NCI-H345 treated with DMSO at 0.1 percent for 48 hours (cell line): ENCODE data around the gene TMEM61.
"Not testable (repeated sequence)": the region's sequence is repeated elsewhere in the genome, so short reads cannot be mapped to it uniquely, and the experiment has no call there.

Experiments used
- DNase-seq: peaks from one replicate; lab custom pipeline; 2025; ENCODE audit not compliant: unreplicated experiment; lab: John Stamatoyannopoulos, UW

TMEM61 gene

DNA sequence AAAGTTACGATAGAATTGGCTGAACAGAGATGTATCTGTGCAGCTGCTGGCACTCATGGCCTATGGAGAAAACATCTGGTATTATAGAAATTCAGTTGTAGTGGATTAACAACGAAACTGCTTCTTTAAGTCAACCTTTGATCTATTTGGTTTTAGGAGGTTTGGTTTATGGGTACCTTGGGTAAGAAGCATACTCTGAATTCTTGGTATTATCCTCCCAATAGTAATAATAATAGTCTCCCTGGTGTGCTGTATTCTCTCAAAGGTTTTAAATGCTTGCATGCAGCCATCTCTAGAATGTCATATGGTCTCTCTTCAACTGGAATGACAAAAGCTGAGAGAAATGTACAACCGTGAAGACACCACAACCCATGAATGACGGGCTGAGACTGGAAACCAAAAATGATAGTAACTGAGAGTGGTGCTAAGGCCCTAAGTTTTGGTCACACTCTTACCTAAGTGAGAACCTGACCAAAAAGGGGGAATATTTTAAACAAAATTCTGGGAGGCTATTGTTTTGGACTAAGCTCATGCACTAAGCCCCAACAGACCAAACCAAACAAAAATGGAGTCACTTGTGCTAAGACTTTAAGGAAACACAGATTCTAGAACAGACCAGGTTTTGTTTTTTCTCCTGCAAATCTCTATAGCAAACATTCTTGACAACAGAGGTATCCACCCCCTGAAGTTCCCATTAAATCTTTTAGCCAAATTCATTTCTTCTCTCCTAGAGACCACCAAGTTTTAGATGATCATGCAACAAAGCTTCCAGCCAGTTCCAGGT is 17.6 kb upstream of the TMEM61 start:
- no peak for DNase-seq

DNA sequence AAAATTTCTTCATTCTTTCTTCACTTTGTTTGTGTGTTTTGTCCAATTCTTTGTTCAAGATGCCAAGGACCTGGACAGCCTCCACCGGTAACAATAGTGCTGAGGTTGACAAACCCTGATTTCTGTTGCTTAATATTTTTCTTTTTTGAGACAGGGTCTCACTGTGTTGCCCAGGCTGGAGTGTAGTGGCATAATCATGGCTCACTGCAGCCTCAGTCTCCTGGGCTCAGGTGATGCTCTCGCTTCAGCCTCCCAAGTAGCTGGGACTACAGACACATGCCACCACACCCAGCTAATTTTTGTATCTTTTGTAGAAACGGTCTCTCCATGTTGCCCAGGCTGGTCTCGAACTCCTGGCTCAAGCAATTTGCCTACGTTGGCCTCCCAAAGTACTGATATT is 16.6 kb upstream of the TMEM61 start:
- not testable (repeated sequence) for DNase-seq

DNA sequence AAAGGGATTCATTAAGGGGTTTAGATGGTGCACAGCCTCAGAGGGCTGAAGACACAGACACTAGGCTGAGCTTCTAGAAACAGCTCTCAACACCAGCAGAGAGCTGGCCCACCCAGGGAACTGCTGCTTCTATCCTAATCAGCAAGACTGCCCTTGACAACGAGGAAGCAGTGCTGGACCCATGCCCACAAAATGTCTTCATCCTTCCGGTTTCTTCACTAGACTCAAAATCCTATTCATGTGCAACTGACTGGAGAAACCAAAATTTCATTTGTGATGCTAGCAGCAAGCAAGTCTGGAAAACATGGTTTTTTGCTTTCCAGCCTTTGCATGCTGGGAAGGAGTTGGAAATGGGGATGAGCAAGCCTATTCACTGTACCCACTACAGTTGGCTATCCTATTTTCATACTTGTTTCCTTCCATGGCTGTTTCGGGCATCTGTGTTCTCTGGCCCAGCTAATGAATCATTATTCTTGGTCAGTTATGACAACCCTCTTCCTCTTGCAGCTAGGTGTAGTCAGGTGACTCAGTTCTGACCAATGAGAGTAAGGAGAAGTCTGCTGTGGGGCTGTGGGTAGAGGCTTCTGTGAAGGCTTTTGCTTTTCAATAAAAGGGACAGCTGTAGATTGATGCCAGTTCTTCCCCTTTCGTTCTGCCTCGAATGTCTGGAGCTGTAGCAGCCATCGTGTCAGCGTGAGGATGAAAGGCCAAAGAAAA is 14.6 kb upstream of the TMEM61 start:
- DNase-seq, result no peak

DNA sequence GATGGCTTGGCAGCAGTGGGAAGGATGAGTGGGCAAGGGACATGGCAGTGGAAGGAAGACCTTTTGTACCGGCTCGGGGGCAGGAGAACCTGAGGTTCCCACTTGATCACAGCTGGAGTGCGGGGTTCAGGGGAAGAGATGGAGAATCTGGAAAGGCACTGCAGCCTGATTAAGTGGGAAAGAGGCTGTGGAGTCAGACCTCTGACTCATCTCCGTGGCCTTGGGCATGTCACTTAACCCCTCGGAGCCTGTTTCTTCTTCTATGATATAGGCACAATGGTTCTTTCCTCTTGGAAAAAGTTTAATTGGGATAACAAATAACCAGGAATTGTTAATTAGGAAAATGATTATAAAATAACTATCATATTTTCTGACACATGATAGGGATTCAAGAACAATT is 13.1 kb upstream of the TMEM61 start:
- DNase-seq, result no peak

DNA sequence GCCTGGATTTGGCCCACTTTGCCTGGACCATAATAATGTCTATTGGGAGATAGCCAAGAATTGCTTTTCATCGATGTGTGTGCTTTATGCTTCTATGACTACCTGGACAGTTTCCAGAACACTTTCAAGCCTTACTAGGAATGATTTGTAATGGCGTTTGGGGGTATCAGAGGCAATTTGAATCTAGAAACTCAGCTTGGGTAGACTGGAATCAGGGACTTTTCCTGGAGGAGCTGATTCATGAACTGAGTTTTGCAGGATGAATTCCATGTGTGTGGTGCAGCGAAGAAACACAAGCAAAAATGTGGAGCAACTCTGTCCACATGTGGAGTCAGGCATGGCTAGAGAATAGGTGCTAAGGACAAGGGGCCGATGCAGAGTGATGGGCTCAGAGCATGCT is 11.9 kb upstream of the TMEM61 start:
- DNase-seq, result peak; percentile 42

DNA sequence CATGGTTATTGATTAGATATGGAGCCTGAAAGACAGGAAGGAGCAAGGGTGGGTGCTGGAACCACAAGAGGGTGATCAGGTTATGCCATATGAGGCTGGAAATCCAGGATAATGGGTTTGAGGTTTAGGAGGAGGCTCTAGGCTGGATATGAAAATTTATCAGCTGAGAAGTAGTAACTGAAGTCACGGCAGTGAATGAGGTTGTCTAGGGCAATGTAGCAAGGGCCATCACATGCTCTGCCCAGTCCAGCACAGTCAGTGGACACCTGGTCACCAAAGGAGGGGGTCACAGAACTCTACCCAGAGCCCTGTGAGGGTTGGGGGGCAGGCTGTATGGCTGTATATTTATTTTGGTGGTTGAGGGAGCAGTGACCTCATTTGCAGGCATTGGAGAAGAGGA is 10.5 kb upstream of the TMEM61 start:
- no peak for DNase-seq

DNA sequence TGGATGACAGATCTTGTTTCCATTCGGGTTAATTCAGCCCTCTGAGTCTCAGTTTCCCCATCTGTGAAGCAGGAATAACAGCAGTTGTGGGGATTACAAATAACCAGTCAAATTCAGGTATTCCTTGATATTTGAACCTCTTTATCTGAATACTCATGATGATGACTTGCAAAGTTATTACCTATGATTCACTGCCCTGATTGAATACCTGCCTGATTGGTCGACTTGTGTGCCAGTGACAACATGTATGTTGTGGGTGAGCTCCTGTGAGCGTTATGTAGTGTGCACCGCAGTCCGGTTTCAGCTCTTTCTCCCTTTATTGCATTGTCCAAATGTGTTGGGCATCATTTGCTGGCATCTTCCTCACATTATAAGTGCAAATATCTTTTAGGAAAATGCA is 9.5 kb upstream of the TMEM61 start:
- no peak for DNase-seq

DNA sequence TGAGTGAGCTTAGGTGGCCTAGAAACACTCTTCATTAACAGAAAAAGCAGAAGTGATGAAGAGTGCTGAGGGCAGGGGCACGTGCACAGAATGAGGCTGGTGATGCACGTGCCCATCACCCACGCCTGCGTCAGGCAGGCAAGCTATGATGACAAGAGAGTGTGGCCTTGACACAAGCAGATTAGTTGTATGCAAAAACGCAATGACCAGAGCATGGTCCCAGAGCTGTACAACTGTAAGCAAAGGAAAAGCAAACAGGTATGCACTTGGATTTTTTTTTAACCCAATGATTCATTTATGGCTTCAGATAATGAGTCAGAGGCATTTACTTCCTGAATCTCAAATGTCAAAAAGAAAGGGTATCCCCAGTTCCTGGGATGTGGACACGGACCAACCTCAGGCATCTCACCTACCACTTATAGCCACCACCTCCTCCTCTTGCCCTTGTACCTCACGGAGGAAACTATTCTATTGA is 9.1 kb upstream of the TMEM61 start:
- DNase-seq, result no peak

DNA sequence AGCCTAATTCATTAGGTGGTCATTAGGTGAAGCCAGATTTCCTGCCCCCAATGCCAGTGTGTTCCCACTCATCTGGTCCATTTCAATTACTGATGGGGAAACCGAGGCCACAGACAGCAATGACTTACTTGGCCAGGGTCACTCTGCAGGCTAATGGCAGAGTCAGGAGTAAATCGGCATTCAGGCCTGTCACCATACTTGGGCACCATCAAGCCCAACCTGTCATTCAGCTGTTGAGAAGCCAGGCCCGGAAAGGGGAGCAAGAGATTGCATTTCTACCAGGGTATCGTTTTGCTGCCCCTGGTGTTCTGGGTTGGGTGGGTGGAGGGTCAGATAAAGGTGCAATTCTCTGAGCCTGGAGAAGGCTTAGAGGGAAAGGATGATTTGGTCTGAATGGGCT is 8.0 kb upstream of the TMEM61 start:
- no peak for DNase-seq

DNA sequence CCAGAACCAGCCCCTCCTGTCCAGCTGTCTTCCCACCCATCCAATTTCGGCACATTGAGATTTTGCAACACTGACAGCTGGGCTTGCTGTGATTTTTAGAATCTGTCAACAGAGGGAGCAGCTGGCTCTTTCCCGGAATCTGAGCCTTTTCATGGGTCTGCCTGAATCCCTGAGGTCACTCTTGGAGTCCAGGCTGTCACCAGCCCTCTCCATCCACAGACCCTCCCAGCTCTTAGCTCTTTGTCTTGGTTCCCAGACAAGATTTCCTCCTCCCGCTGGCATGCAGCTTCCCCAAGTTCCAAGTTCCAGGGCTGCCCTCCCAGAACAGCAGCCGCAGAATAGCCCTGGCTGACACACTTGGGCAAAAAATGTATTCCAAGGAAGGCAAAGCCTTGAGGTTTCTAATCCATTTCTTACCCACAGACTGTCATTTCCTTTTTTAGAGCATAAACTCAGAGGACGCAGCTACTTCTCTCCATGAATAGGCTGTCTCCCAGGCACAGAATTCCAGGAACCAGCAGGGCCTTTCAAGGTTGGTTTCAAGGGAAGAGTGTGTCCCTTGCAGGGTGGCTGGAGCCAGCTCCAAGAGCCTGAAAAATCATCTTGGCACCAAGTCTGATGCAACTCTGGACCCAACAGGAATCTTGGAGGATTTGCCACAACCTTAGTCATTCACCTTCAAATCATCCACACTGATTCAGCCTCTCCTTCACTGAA is 7.1 kb upstream of the TMEM61 start:
- peak; percentile 20 for DNase-seq

DNA sequence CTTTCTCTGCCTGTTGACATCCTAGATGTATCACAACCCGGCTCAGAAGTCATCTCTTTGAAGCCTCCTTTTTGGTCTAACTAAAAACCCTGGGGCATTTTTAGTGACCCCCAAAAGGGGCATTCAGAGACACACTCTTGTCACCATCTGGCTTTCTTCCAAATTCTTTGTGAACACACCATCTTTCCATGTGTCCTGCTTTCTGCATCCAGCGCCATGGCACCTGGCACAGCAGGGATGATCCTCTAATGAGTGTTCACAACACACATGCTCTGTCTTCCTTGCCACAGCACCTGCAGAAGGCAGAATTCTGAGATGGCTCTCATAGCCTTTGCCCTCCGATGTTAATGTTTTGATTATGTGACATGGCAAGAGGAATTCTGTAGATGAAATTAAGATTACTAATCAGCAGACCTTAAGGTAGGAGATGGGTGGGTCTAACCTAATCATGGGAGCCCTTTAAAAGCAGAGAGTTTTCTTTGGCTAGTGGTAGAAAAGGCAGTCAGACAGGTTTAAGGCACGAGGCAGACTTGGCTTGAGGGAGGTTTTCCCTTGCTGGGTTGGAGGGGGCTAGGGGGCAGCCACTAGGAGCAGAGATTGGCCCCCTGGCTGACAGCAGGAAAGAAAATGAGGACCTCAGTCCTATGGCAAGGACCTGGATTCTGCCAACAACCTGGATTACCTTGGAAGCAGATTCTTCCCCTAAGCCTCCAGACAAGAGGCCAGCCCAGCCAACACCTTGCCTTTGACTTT is 4.9 kb upstream of the TMEM61 start:
- peak; percentile 76 for DNase-seq

DNA sequence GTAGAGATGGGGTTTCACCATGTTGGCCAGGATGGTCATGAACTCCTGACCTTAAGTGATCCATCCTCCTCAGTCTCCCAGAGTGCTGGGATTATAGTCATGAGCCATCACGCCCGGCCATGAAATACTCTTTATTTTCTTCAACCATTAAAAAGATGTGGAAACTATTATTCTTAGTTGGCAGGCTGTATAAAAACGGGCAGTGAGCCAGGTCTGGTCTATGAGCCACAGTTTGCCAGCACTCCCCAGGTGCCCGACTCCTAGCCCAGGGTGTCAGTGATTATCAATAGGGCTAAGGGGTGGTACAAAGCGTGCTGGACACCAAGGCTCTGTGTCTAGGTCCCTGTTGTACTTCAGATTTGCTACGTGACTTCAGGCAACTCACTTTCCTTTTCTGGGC is 3.7 kb upstream of the TMEM61 start:
- peak; percentile 88 for DNase-seq

DNA sequence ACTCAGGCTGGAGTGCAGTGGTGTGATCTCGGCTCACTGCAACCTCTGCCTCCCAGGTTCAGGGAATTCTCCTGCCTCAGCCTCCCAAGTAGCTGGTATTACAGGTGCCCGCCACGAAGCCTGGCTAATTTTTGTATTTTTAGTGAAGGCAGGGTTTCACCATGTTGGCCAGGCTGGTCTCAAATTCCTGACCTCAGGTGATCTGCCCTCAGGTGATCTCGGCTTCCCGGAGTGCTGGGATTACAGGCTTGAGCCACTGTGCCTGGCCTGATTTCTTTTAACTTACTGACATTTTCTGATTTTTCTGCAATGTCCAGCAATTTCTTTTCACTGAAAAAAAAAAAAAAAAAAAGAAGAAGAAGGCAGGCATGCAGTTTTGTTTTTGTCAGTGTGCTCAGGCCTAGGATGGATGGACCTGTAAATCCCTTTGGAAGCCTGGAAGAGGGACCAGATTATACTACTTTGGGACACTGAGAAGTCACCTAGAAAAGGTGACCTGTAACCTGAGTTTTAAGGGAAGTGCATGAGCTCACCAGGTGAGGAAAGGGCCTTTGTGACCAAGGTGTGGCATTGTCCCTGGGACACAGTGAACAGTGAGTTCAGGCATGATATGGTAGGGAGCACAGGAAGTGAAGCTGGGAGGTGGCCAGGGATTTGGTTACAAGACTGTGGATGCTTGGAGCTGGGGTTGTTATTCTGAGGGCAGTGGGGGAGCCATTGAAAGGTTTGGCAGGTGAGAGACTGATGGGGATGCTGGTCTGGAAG is 2.7 kb upstream of the TMEM61 start:
- no peak for DNase-seq

DNA sequence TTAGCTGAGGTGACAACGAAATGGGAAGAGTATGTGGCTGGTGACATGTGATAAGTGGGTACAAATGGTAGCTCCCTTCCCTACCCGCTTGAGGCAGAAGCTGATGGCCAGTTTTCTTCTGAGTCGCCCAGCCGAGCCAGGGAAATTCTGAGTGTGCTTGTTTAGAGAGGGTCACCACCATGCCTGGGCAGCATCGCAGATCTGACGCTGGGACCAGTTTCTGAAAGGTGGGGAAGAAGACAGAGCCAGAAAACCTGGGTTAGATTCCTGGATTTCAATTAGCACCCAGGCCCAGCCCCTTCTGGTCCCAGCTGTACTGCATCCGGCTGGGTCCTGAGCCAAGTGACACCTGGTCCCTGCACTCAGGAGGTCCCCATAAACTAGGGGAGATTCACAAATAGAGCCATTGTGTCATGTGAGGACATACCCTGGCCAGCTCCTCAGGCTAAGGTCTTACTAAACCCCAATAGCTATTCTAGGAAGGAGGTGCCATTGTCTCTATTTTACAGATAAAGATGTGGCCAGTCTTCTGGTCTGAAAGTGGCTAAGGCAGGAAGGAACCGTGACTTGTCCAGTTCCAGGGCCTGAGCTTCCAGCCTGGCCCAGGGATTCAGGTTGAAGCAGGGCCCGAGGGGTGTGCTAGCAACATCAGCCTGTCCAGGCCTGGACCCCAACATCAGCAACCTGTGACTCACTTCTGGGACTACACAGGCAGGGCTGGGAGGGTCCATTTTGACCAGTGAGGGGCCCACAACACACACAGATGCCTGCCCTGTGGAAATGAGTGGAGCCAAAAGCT is 1.7 kb upstream of the TMEM61 start:
- no peak for DNase-seq

DNA sequence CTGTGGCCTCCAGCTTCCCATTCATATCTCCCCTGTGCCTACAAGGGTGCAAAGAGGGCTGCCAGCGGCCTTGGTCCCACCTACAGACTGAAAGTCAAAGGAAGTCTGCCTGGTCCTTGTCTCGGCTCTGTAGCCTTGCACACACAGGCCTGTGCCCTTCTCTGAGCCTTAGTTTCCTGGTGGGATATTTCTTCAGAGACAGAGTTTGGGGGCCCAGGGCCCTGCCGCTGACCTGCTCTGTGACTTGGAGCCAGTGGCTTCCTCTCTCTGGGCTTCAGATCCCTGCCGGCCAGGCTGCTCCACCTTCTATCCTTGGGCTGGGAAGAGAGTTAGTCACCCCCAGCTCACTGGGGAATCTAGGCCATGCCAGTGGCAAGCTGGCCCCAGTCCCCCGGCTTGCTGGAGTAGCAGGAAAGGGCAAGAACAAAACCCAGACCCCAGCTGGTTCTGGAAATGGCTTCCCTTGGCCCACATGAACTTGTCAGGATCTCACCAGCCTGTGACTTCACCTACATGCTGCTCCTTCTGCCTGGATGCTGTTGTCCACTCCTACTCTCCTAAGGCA is 1.0 kb upstream of the TMEM61 start:
- DNase-seq, result no peak

DNA sequence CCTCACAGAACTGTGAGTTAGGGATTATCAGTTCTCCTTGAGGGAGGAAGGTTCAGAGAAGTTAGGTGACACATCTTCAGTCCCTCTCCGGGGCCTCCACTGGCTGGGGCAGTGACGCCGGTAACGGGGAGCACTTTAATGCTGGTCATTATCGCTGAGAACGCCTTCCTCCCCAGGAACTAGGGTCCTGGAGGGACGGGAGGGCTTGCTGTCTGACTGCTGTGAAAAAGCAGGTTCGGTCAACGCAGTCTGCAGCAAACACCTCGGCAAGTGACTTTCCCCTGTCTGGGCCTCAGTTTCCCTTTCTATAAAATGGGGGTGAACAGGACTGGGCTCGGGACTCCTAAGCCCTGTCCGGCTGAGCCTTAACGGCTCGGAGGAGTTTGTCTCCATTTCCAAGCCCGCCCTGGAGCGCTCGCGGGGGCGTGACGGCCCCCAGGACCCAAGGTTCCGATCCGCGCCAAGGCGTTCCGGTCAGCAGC is 341 bp upstream of the TMEM61 start:
- DNase-seq, result no peak

DNA sequence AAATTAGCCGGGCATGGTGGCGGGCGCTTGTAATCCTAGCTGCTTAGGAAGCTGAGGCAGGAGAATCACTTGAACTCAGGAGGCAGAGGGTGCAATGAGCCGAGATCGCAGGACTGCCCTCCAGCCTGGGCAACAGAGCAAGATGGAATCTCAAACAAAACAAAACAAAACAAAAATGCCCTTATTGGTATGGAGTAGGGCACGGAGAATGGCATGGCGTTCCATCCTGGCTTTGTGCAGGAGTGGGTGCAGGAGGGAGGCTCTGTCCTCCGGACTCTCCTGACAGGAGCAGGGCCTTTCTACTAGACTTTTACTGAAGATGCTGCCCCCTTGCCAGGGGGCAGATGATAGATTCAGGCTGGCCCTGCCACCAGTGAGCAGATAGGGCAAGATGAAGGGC is 1.0 kb downstream of the TMEM61 start:
- DNase-seq, result no peak

DNA sequence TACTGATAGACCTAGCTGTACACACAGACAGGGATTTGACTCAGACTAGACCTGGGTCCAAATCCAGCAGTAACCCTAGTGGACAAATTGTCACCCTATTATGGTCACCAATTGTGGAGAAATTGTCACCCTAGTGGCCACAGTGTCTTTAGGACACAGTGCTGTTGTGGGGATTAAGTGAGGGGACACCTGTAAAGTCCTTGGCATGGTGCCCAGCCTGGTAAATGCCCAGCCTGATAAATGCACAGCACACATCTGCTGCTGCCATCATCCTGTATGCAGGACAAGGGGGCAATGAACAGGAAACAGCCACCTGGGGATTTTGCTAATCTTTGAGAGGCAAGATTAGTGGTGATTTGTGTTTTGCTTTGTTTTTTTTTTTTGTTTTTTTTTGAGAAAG is 2.3 kb downstream of the TMEM61 start:
- DNase-seq, result peak; percentile 90
